Measurements from ENCODE around the gene VPS45. TPM values are rescaled to one million over a fixed set of nuclear protein-coding genes. Genes with fewer than 3 reads are reported as not detected.
"Not testable (repeated sequence)": the region's sequence is repeated elsewhere in the genome, so short reads cannot be mapped to it uniquely, and the experiment has no call there.

The VPS45 gene
- total RNA-seq, 1 experiment from 2014 or later: 8.7 TPM

DNA sequence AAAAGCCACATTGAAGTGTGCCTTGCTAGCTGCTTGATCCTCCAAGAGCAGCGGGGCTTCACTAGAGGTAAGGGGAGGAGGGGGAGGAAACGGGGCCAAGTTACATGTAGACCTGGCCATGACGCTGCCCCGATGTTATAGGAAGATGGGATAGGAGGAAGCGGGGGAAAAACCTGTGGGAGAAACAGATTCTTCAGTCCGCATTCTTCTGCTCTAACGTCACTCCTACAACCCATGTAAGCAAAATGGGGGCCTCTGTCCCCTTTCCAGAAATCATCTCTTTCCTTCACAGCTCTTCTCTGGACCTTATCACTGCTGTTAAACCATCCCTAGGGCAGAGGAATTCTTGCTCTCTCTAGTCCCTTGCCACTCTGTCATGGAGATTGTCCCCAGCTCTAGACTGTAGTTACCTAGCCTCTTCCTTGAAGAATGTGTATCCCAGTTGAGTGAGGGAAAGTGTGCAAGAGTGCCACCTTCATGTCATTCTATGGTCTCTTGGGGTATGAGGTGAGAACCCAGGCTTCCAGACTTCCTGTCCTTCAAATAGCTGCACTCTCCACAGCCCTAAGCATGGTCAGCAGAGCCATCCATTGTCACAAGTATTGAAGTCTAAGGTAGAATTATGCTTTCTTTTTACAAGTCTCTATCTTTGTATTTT, 93.5 kb downstream of the VPS45 start:
- no peak for DNase-seq (ENCODE audit: low spot score)

- peak; percentile 6 for DNase-seq (ENCODE audit: low spot score)
Observed at GRCh38 chr1:150161747-150162581, 94.4 kb downstream of the VPS45 start.

DNA sequence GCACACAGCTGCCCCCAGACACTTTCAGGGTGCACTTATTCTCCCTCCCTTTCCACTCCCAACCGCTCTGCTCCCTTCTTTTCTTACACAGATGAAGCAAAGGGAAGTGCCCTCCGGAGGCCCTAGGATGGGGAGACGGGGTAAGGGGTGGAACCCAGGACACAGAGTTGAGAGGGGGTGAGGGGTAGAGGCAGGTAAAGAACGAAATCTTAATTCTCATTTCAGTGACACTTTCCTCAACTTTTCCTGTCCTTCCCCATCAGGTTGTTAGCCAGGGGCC, 94.9 kb downstream of the VPS45 start:
- DNase-seq (ENCODE audit: low spot score): no peak

DNA sequence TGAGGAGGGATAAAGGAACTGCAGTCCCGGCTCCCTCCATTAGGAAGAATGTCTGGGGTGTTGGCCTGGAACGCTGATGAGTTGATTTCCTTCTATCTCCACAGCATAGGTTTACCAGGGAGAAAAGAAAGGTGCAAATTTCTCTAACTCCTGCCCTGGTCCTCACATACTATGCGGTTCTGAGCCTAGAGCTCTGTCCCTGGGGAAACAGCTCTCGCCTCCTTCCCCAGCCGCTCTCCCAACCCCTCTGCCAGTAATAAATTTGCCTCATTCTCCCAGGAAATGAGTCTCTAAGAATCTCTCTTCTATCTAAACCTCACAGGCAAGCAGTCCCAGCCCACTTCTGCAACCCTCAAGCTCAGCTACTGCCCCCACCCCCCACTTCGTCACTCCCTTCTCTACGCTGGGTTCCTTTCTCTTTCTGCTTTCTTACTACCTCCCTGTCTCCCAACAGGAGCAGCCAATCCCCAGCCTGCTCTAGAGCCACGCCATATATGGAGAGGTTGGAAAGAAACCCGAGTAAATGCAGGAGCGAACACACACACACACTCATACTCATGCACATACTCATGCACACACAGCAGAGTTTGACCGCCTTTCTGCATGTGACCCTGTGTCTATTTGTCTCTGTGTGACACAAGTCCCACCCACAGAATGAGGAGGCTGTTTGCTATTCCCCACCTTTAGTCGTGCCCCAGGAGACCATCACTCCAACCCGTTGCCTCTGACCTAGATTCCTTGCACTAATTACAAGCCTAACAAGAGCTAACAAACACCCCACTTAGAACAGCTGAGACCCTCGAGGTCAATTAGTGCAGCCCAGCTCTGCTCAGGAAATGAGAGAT, 95.5 kb downstream of the VPS45 start:
- DNase-seq (ENCODE audit: low spot score): peak; percentile 7

DNA sequence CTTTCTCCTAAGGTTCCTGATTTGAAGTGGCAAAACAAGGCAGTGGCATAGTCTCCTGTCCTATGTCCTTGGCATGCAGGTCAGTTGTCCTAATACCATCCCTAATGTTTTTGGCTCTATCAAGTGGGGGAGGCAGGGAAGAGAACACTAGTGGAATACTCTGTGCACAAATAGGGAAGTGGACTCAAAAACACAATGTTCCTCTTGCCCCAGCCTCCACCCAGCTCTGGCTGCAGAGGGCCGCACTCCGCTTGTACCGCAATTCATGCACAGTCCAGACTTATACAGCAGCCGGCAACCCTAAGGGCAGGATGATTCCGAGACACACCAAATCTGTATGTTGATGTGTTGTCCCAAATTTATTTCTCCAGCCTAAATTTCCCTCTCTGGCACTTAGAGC, 96.6 kb downstream of the VPS45 start:
- DNase-seq (ENCODE audit: low spot score): no peak

GRCh38 chr1:150164779-150165178, 97.2 kb downstream of the VPS45 start:
- DNase-seq (ENCODE audit: low spot score): no peak

DNA sequence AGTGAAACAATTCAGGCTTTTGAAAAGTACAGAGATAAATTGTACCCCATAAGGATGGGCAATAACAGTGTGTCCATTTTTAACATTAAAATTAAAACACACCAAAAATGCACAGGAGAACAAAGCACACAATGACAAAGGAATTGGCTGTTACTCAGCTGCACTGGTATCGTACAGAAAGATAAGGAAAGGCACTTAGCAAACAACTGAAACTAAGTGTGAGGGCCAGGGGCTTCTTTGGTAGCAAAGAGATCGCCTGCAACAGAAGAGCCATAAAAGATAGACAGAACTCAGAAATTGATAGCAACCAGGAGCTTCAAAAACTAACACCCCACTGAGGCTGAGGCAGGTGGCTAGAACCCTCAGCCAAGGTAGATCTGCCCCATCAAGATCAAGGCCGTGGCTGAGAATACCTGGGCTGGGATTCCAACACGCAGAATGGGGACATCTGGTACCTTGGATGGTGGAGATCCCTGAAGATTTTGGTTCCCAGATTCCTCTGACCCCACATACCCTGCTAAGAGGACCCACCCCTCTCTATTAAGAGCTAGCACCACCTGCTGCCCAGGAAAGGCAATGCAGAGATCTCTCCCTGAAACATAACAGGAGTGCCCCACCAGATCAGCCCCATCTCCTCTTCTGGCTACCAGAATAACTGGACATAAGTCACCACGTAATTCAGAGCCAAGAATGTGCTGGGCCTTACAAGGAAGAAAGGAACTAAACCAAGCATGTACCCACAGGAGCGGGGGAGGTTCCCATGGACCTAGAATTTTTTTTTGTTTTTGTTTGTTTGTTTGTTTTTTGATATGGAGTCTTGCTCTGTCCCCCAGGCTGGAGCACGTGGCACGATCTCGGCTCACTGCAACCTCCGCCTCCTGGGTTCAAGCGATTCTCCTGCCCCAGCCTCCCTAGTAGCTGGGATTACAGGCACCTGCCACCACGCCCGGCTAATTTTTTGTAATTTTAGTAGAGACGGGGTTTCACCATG, 98.3 kb downstream of the VPS45 start:
- peak; percentile 30 for DNase-seq (ENCODE audit: low spot score)

- DNase-seq (ENCODE audit: low spot score): peak; percentile 73
Observed at GRCh38 chr1:150168960-150169601, 101.5 kb downstream of the VPS45 start.

- DNase-seq (ENCODE audit: low spot score): no peak
Observed at GRCh38 chr1:150171801-150172200, 104.2 kb downstream of the VPS45 start.

DNA sequence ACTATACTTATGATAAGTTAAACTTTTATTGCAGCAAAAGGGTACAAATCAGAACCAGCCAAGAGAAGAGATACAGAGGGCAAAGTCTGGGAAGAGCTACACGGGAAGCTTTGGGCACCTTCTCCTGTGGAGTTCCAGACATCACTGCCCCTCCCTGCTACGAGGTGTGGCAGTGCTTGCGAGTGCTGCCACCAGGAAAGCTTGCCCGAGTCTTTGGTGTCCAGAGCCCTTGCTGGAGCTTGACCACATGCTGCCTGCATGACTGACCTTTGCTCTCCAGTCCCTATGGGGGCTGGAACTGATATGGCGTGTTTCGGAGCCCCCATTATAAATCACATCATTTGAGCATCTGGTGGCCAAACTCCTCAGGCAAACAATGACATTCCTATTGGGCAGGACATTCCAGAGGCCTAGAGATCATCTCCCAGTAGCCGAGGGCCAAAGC, 105.6 kb downstream of the VPS45 start:
- DNase-seq (ENCODE audit: low spot score): no peak

DNA sequence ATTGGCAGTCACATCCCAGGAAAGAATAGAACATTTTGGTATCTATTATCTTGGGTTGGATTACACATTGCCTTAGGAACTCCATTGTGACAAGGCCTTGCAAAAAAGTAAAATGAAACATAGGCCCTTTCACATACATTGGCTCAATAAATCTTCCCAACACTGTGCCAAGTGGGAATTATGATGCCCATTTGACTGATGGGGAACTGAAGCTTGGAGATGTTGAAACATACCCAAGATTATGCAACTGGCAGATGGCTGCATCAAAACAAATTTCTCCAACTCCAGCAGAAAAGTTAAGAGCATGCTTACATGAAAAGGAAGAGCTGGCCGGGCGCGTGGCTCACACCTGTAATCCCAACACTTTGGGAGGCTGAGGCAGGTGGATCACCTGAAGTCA, 109.0 kb downstream of the VPS45 start:
- no peak for DNase-seq (ENCODE audit: low spot score)

DNA sequence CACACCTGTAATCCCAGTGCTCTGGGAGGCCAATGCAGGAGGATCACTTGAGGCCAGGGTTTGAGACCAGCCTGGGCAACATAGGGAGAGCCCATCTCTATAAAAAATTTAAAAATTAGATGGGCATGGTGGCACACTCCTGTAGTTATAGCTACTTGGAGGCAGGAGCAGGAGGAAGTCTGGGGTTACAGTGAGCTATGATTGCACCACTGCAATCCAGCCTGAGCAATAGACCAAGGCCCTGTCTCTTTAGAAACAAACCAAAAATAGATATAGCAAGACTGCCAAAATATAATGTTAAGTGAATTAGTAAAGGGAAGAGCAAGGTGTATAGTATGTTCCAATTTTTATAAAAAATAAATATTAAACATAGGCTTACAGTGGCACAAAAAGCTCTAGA, 111.0 kb downstream of the VPS45 start:
- no peak for DNase-seq (ENCODE audit: low spot score)

- no peak for DNase-seq (ENCODE audit: low spot score)
Observed at GRCh38 chr1:150179867-150180266, 112.3 kb downstream of the VPS45 start.

DNA sequence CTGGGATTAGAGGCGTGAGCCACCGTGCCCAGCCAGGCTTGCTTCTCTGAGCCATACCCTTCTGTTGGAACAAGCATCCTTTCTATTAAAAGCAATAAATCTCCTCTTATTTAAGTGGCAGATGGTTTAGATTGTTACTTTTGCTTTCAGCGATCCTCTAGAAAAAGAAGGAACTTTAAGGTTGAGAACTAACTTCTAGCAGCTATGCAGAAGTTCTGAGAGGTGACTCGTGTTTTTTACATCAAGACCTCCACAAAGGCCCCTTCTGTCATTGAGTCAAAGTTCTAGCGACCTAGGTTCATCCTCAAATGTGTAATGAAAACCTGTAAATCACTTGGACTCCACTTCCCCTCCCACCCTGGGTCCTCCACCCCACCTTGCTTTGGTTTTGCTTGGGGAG, 112.9 kb downstream of the VPS45 start:
- DNase-seq (ENCODE audit: low spot score): no peak

- DNase-seq (ENCODE audit: low spot score): no peak
Observed at GRCh38 chr1:150182247-150182646, 114.7 kb downstream of the VPS45 start.

DNA sequence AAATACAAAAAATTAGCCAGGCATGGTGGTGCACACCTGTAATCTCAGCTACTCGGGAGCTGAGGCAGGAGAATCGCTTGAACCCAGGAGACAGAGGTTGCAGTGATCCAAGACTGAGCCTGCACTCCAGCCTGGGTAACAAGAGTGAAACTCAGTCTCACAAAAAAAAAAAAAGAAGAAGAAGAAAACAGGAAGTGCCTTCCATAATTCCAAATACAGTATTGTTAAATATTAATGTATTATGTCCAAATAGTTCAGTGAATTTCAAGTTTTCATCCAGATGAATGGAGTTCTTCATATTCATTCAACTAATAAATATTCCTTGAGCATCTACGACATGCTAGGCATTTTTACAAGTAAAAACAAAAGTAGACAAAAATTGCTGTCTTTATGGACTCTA, 115.5 kb downstream of the VPS45 start:
- DNase-seq (ENCODE audit: low spot score): no peak

GRCh38 chr1:150185481-150185880, 117.9 kb downstream of the VPS45 start:
- no peak for DNase-seq (ENCODE audit: low spot score)

DNA sequence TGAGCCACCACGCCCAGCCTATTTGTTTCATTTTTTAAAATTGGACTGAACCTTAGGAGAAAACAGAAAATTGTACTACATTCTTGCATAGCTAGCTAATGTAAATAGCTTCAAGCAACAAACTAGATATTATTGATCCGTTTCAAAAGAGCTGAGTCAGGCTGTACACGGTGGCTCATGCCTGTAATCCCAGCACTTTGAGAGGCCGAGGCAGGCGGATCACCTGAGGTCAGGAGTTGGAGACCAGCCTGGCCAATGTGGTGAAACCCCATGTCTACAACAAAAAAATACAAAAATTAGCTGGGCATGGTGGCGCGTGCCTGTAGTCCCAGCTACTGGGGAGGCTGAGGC, 118.8 kb downstream of the VPS45 start:
- not testable (repeated sequence) for DNase-seq (ENCODE audit: low spot score)

DNA sequence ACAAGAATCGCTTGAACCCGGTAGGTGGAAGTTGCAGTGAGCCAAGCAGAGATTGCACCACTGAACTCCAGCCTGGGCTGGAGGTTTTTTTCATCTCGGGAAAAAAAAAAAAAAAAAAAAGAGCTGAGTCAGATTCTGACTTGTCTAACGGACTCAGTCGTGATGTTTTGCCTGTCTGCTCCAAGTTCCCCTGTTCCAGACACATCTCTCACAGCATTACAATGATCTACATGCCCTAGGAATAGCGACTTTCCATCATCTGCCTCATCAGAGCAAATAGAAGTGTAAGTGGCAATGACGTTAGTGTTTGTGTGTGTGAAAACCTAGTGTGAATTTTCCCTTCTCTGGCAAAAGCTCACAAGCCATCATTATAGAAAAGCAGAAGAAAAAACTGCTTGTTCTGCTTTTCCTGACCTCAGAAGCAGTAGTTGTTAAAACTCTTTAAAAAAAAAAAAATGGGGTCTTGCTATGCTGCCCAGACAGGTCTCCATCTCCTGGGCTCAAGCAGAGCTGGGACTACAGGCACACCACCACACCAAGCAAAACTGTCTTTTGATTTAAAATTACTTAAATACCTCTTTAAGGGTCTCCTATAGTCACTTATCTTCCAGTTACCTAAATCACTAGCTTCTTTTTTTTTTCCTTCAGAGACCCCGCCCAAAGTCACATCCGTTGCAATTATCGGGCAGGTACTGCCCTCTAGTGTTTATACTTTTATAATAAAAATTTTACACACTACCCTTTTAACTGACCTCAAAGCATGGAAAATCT, 119.4 kb downstream of the VPS45 start:
- DNase-seq (ENCODE audit: low spot score): peak; percentile 43

DNA sequence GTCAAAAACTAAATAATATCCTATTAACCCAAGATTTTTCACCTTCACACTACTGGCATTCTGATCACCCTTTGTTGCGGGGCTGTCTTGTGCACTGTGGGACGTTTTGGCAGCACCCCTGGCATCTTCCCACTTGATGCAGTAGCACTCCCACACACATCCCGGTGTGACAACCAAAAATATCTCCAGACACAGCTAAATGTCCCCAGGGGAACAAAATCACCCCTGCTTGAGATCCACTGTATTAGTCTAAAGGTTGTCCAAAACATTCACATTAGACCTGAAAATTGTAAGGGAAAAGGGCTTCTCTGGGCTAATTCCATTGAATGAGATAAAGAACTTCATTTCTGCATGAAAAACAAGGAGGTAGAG, 120.0 kb downstream of the VPS45 start:
- no peak for DNase-seq (ENCODE audit: low spot score)
